Measurements from ENCODE around the gene ZNF224.

The ZNF224 gene

DNA sequence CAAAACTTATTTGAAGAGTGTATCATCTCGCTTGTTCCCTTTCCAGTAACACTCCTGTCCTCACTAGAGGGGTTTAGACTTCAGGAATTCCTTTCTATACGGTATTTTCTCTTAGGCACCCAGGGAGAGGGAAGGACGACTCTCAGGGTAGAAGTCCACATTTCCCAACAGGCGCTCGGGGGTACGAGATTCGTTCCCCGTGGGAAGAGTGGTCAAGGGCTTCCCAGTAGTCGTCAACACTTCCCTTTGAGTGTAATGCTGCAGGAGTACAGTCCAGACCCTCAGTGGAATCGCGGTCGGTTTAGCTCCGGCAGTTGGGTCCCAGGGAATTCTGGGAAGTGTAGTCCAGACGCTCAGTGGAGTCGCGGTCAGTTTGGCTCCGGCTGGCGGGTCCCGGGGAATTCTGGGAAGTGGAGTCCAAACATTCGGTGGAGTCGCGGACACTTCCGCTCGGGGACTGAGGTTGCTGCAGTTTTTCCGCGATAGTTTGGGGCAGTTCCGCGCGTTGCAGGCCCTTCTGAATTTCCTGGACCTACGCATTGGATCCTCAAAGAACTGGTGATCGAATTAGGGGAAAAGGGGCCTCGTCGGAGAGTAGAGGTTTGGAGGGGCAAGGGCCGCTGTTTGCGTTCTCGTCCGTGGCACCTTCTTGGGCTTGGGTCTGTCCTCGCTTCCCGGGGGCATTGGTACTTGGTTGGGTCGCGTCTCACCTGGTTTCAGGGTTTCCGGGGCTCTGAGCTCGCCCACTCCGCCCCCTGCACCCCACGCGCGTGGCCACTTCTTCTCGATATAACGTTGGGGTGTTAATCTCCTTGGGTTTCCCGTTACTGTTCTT lies at the start of gene ZNF224:
Gene ZNF224, plus strand, starts transcription at position 431 of the 835 bp plus-strand sequence. CDS start 3,513 bp downstream, outside the sequence.
- no peak for TF ChIP-seq GATA3 (IDR thresholded peaks at IDR 0.05; ENCODE audit: low read depth, low read length)
- no peak for TF ChIP-seq GATA2 (IDR thresholded peaks at IDR 0.05; ENCODE audit: low read depth, low read length)

DNA sequence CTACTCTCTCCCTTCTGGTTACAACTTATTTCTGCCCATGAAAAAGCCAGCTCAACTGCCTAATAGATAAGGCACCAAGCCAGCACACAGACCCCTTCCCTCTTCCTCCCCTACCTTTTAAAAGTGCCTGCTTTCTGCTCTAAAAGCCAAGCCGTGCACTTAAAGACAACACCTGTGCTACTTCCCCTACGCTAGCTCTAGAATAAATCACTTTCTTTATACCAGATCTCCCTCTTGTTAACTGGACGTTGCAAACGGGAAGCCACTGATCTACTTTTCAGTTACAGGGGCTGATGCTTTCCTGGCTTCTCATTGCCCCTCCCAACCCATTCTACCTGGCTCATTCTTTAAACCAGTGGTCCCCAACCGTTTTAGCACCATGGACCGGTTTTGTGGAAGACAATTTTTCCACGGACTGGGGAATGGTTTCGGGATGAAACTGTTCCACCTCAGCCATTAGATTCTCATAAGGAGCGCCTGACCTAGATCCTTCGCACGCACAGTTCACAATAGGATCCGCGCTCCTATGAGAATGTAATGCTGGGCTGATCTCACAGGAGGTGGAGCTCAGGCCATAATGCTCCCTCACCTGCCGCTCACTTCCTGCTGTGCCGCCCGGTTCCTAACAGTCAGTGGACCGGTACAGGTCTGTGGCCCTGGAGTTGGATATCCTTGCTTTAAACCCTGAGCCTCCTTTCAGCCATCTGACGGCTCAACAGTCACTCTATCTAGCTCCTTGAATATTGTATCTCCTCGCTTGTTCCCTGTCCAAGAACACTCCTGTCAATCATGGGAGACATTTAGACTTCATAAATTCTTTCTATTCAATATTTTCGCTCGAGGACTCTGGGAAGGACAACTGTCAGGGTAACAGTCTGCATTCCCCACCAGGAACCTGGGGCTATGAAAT lies 43.2 kb upstream of the ZNF224 start:
- TF ChIP-seq GATA3 (IDR thresholded peaks at IDR 0.05; ENCODE audit: low read depth, low read length) (no peak), GATA2 (IDR thresholded peaks at IDR 0.05; ENCODE audit: low read depth, low read length) (no peak)

DNA sequence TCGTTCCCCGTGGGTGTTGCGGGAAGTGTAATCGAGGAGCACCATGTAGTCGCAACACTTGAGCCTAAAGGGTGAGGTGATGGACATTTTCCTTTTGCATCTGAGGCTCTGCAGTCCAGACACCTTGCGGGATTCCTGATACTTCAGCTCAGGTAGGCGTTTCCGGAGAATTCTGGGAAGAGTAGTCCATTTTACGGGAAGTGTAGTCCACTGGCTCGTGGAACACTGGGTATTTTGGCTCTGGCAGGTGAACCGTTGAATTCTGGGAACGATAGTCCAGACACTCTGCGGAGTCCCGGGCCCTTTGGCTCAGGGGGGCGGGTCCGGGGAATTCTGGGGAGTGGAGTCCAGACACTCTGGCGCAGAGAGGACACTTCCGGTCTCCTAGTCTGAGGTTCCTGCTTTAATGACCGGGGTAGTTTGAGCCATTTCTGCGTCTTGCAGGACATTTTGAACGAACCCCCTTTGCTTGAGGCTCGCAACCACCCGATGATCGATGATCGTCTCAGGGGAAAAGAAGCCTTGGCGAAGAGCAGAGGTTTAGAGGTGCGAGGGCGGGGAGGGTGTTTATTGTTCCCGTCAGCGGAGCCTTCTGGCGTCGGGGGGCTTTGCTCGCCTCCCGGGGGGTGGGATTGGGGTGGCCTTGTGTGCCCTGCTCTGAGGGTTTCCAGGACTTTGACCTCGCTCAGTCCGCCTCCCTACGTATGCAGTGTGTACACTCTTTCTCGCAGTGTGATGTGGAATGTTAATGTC lies 42.3 kb upstream of the ZNF224 start, which contains the start of gene ZNF223:
Gene ZNF223, plus strand, starts transcription at position 387 of the 753 bp plus-strand sequence. CDS start 3,141 bp downstream, outside the sequence.
- TF ChIP-seq GATA3 (IDR thresholded peaks at IDR 0.05; ENCODE audit: low read depth, low read length) (no peak), GATA2 (IDR thresholded peaks at IDR 0.05; ENCODE audit: low read depth, low read length) (no peak)

DNA sequence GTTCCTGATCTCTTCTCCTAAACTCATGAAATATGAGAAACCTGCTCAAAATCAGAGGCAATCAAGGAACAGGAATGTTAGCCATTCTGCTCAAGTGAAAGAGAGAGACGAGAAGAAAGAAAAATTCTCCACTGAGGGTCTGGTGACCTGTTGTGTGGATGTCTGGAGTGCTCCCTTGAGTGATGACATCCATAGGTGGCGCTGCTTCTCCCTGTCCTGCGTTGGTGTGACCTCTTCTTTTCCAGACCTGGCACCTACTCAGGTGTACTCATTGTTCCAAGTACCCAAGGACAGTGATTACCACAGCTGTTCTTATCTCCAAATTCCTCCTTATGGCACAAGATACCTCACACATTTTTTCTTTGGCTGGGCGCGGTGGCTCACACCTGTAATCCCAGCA lies 38.3 kb upstream of the ZNF224 start:
- TF ChIP-seq GATA3 (IDR thresholded peaks at IDR 0.05; ENCODE audit: low read depth, low read length) = no peak
- TF ChIP-seq GATA2 (IDR thresholded peaks at IDR 0.05; ENCODE audit: low read depth, low read length) = no peak

DNA sequence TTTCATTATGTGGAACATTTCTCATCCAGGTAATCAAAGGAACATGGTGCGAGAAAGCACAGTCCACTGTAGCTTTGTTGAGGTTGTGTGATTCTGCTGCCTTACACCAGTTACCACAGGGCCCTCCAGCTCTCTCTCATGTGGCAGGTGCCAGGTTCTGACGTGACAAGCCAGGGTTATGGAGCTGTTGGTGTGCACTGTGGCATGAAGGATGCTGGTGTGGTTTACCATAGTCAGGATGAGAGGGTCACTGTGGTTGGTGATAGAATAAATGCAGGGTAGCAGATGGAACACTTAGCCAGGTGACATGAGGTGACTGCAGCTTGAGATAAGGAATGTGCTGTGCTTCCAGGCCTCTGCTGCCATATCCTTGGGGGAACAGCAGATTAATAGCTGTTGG lies 34.9 kb upstream of the ZNF224 start:
- no peak for TF ChIP-seq GATA2 (IDR thresholded peaks at IDR 0.05; ENCODE audit: low read depth, low read length)
- TF ChIP-seq GATA3 (IDR thresholded peaks at IDR 0.05; ENCODE audit: low read depth, low read length) = no peak

DNA sequence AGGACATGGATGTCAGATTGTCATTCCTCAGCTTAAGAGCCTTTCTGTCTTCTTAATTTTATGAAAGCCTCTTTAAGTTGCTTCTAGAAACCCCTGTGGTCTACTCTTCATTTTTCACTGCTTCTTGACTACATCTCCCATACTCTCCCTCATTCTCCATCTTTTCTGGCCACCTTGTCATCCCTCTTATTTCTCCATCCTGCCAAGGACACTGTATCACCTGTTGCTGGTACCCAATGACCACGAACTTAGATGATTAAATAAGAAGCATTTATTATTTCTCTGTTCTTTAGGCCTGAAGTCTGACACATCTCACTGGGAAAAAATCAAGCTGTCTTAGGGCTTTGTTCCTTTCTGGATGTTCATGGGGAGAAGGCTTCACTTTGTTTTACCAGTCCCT lies 33.1 kb upstream of the ZNF224 start:
- TF ChIP-seq GATA3 (IDR thresholded peaks at IDR 0.05; ENCODE audit: low read depth, low read length) = no peak
- no peak for TF ChIP-seq GATA2 (IDR thresholded peaks at IDR 0.05; ENCODE audit: low read depth, low read length)

DNA sequence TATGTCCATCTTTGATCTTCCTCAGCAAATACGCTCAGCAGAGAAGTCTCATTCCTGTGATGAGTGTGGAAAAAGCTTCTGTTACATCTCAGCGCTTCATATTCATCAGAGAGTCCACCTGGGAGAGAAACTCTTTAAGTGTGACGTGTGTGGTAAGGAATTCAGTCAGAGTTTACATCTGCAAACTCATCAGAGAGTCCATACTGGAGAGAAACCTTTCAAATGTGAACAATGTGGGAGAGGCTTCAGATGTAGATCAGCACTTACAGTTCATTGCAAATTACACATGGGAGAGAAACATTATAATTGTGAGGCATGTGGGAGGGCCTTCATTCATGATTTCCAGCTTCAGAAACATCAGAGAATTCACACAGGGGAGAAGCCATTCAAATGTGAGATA lies 27.9 kb upstream of the ZNF224 start:
- no peak for TF ChIP-seq GATA3 (IDR thresholded peaks at IDR 0.05; ENCODE audit: low read depth, low read length)
- no peak for TF ChIP-seq GATA2 (IDR thresholded peaks at IDR 0.05; ENCODE audit: low read depth, low read length)

DNA sequence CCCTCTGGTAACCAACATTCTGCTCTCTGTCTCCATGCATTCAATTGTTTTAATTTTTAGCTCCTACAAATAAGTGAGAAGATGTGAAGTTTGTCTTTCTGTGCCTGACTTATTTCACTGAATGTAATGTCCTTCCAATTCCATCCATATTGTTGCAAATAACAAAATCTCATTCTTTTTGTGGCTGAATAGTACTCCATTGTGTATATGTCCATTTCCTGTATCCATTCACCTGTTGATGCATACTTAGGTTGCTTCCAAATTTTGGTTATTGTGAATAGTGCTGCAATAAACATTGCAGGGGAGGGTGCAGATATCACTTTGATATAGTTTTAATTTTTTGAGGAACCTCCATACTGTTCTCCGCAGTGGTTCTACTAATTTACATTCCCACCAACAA lies 24.7 kb upstream of the ZNF224 start:
- TF ChIP-seq GATA3 (IDR thresholded peaks at IDR 0.05; ENCODE audit: low read depth, low read length) (no peak), GATA2 (IDR thresholded peaks at IDR 0.05; ENCODE audit: low read depth, low read length) (no peak)

DNA sequence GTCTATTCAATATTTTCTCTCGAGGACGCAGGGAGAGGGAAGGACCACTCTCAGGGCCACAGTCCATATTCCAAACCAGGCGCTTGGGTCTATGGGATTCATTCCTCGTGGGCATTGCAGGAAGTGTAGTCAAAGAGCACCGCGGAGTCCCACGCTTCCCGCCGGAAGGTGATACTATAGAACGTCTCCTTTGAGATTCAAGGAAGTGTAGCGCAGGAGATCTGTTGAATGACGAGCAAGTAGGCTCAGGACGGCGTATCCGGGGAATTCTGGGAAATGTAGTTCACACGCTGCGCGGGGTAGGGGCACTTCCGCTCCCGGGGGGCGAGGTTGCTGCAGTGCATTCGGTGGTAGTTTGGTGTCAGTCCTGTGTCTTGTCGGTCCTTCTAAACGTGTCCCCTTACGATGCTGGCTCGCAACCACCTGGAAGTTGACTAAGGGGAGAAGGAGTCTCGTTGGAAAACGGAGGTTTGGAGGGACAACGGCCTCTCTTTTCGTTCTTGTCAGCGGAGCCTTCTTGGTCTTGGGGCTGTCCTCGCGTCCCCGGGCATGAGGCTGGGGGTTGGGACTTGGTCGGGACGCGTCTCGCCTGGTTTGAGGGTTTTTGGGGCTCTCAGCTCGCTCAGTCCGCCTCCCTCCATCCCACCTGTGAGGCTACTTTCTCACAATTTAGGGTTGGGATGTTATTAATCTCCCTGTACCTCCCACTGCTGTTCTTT lies 22.2 kb upstream of the ZNF224 start, which contains the start of gene ZNF284:
Gene ZNF284, plus strand, starts transcription at position 336 of the 719 bp plus-strand sequence. CDS start 4,231 bp downstream, outside the sequence.
- TF ChIP-seq GATA2 (IDR thresholded peaks at IDR 0.05; ENCODE audit: low read depth, low read length) (0 out of 2 replicates have a peak, but pooled peaks have one; percentile 13), GATA3 (IDR thresholded peaks at IDR 0.05; ENCODE audit: low read depth, low read length) (no peak)

DNA sequence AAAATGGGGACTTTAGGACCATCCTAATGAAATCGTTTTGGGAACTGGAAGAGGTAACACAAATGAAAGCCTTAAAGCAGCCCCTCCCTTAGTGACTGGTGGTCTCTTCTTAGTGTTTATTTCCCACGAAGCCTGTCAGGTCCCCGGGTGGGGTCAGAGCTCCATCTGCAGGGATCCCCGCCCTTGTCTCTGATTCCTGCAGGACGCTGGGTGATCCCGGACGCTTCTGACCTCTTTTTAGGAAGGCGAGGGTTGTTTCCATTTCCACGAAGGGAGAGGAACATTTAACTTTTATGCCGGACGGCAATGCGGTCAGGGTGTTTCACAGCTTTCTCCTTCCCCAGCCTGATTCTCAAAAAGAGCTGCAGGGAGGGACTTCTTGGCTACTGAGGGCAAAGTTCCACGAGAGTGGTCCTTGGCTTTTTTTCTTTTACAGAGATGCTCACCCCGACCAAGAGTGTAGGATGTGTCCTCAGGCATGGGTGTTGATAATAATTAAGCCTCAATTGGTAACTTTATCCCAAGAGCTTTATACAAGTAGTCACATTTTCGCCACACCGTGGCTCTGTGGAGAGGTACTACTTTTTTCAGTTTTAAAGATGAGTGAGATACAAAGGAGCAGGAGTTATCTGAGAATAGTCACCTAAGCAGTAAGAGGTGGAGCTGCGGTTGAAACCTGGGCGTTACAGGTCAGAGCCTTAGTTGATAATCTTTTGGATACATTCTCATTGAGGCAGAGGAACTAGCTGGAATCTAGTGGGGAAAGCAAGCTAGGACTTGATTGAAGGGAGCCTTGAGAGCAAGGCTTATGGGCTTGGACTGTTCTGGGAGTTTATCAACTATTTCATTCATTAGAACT lies 21.4 kb upstream of the ZNF224 start:
- TF ChIP-seq GATA3 (IDR thresholded peaks at IDR 0.05; ENCODE audit: low read depth, low read length) (no peak), GATA2 (IDR thresholded peaks at IDR 0.05; ENCODE audit: low read depth, low read length) (no peak)

DNA sequence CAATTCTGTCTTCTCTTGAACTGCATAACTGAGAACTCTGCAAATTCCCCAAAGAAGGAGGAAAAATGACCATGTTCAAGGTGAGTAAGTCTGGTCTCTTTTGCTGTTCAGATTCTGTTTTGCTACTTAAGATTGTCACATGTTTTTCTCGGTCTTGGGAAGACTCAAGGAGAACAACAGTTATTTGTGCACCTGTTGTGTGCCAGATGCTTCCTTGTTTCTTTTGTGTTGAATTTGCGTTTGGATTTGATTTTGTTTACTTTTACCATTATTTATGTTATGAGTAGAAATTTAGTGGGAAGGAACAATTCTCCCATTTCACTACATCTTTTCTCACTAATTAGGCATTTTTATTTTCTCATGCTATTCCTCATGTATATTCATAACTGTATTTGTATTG lies 17.8 kb upstream of the ZNF224 start:
- TF ChIP-seq GATA2 (IDR thresholded peaks at IDR 0.05; ENCODE audit: low read depth, low read length) (no peak), GATA3 (IDR thresholded peaks at IDR 0.05; ENCODE audit: low read depth, low read length) (no peak)

DNA sequence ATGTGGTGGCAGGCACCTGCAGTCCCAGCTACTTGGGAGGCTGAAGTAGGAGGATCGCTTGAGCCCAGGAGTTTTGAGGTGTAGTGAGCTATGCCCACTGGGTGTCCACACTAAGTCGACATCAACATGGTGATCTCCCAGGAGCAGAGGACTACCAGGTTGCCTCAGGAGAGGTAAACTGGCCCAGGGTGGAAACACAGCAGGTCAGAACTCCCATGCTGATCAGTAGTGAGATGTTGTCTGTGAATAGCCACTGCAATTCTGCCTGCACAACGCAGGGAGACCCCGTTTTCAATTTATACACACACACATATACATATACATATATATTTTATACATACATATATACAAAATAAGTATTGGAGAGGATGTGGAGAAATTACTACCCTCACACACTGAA lies 2.1 kb upstream of the ZNF224 start:
- no peak for TF ChIP-seq GATA2 (IDR thresholded peaks at IDR 0.05; ENCODE audit: low read depth, low read length)
- no peak for TF ChIP-seq GATA3 (IDR thresholded peaks at IDR 0.05; ENCODE audit: low read depth, low read length)

Measured in SH-SY5Y (cell line).